GM12801 (cell line): ENCODE data around the gene PPM1H.

Source experiments
- TF ChIP-seq, protein P1 (sequence below): IDR thresholded peaks from one replicate; pipeline ENCODE4 v1.5.1; 2011; ENCODE audit warnings: control low read depth; ENCODE audit not compliant: insufficient read length; ENCODE audit errors: extremely low read depth

The PPM1H gene

DNA sequence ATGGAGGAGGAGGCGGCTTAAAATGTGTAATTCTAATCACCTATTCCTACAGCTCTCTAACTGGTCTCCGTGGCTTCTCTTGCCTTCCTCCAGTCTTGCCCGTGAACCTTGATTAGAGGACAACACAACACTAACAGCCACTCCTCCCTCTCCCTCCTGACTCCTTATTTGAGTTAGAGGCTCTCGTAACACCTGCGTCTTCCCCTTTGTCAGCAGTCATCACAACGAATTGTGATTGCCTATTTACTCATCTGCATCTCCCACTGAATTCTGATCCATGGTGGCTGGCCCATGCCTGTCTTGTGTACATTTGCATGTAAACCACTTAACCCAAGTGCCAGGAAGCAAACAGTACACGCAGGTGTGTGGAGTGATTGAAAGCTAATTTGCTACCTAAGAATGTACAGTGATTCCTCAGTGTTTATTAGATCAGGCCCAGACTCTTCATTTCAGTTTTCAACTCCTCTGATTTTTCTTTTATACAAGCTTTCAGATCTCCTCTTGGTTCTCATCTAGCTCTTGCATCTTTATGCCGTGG lies 313.8 kb downstream of the PPM1H start:
- TF ChIP-seq, protein P1, sequence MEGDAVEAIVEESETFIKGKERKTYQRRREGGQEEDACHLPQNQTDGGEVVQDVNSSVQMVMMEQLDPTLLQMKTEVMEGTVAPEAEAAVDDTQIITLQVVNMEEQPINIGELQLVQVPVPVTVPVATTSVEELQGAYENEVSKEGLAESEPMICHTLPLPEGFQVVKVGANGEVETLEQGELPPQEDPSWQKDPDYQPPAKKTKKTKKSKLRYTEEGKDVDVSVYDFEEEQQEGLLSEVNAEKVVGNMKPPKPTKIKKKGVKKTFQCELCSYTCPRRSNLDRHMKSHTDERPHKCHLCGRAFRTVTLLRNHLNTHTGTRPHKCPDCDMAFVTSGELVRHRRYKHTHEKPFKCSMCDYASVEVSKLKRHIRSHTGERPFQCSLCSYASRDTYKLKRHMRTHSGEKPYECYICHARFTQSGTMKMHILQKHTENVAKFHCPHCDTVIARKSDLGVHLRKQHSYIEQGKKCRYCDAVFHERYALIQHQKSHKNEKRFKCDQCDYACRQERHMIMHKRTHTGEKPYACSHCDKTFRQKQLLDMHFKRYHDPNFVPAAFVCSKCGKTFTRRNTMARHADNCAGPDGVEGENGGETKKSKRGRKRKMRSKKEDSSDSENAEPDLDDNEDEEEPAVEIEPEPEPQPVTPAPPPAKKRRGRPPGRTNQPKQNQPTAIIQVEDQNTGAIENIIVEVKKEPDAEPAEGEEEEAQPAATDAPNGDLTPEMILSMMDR: no peak

DNA sequence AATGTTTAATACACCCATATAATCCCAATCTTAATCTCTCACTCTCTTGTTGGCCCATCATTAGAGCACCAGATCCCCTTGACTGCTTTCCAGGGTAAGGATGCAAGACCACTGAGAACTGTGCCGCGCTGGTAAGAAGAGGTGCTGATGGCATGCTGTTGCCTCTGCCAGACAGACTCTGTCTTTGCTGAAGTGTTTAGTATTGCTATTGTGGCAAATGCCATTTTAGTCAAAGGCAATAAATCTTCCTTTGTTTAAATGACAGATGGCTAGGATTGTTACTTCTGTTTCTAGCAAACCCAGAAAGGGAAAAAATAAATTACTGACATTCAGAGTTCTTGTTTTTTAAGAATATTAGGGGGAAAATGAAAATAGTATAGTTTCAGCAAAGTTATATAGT lies 316.0 kb downstream of the PPM1H start:
- TF ChIP-seq, protein P1: no peak

DNA sequence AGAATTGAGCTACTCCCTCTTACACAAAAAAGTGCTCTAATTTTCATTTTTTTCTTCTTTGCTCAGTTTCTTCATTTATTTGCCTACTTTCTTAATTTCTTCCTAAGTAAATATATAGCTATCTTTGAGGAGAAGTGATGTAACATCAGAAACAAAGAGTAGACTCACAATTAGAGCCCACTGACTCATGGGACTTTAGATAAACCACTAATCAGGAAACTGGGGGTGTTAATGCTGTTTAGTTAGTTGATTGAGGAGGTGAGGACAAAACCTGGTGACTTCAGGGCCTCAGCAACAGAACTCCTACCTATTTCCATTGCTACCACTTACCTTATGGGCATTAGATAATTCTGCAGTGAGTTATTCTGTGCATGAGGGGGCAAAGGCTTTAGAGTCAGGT lies 316.6 kb downstream of the PPM1H start:
- TF ChIP-seq, protein P1: no peak

DNA sequence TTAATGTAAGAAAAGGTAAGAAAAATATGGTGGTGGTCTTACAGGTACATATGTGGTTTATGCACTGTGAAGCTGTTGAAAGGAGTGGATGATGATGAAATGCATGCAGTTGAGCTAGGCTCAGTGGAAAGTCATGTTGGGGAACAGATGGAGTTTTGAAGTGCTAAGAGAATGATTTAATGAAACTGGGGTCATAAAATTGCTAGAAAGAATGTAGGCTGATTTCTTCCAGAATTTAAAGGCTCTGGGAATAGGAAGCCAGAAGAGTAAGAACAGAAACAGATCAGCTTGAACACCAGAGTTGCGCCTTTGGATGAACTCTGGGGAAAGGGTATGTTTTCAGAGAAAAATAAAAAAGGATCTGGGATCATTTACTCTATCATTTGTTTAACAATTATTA lies 321.9 kb downstream of the PPM1H start:
- TF ChIP-seq, protein P1: no peak

DNA sequence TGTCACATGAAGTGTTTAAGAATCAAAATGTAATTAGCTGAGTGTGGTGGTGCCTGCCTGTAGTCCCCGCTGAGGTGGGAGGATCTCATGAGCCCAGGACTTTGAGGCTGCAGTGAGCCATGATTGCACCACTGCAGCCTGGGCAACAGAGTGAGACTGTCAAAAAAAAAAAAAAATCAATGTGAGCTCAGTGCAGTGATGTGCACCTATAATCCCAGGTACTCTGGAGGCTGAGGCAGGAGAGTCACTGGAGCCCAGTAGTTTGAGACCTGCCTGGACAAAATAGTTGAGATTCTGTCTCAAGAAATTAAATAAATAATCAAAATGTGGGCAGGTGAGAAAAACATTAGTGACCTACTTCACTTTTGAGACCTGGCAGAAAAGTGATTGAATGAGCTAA lies 328.3 kb downstream of the PPM1H start:
- TF ChIP-seq, protein P1: no peak

DNA sequence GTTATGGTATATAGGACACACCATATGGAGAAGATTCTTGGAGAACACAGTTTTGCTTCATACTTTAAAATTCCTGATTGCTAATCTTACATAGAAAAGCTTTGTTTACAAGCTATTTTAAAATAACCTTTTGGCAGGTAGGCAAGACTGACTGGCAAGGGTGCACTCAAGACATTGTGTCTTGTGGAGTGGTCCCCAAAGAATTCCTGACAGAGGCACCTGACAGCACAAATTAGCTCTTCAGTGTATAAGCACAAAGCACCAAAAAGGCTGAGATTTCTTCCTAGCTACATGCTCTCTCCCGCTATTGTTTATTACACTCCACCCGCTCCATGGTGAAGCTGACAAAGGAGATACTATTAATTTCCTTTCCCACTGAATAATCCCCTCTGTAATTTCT lies 329.0 kb downstream of the PPM1H start:
- TF ChIP-seq, protein P1: no peak

DNA sequence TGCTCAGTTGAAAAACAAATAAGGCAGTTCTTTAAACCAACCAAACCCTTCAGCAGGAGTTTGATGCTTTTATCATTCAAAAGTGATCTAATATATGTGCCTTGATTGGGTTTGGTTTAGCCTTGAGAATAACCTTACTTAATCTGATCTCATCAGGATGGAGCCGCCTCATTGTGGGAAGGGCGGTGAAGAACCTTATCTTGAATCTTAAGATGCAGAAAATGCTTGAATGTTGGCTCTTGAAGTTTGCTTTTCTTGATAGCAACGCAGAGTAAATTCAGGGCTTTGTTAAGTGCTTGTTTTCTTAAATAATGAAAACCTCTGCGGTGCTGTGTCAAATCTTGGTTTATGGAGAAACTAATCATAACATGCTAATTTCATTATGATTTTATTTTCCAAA lies 330.1 kb downstream of the PPM1H start:
- TF ChIP-seq, protein P1: no peak
